ENCODE measurements around the gene KANSL3.
A peak's percentile ranks its signal among the peaks of the same experiment; 100 is the strongest.
"Not testable (repeated sequence)": the region's sequence is repeated elsewhere in the genome, so short reads cannot be mapped to it uniquely, and the experiment has no call there.

Gene KANSL3

GRCh38 chr2:96602330-96602823 is 35.7 kb downstream of the KANSL3 start:
- no peak for DNase-seq

- no peak for DNase-seq
Measured at GRCh38 chr2:96601382-96602292, 36.5 kb downstream of the KANSL3 start.

GRCh38 chr2:96599941-96600340 is 38.2 kb downstream of the KANSL3 start:
- no peak for DNase-seq

GRCh38 chr2:96596596-96596995 is 41.5 kb downstream of the KANSL3 start:
- no peak for DNase-seq

GRCh38 chr2:96594691-96595152 is 43.4 kb downstream of the KANSL3 start:
- no peak for DNase-seq

GRCh38 chr2:96594282-96594681 is 43.8 kb downstream of the KANSL3 start:
- DNase-seq: no peak

GRCh38 chr2:96591494-96591893 is 46.6 kb downstream of the KANSL3 start:
- DNase-seq: no peak

GRCh38 chr2:96591054-96591453 is 47.1 kb downstream of the KANSL3 start:
- no peak for DNase-seq

- no peak for DNase-seq
Measured at GRCh38 chr2:96587843-96588242, 50.3 kb downstream of the KANSL3 start.

- no peak for DNase-seq
Measured at GRCh38 chr2:96584017-96584416, 54.1 kb downstream of the KANSL3 start.

GRCh38 chr2:96580771-96581170 is 57.3 kb downstream of the KANSL3 start:
- no peak for DNase-seq

- no peak for DNase-seq
Measured at GRCh38 chr2:96579422-96579821, 58.7 kb downstream of the KANSL3 start.

GRCh38 chr2:96578731-96579130 is 59.4 kb downstream of the KANSL3 start:
- DNase-seq: no peak

- peak; percentile 28 for DNase-seq
Measured at GRCh38 chr2:96577501-96577900, 60.6 kb downstream of the KANSL3 start.

GRCh38 chr2:96575785-96576456 is 62.2 kb downstream of the KANSL3 start:
- no peak for DNase-seq

- no peak for DNase-seq
Measured at GRCh38 chr2:96574364-96574763, 63.7 kb downstream of the KANSL3 start.

GRCh38 chr2:96568094-96568493 is 70.0 kb downstream of the KANSL3 start:
- DNase-seq: no peak

GRCh38 chr2:96565111-96565510 is 73.0 kb downstream of the KANSL3 start:
- no peak for DNase-seq

GRCh38 chr2:96564563-96564962 is 73.5 kb downstream of the KANSL3 start:
- no peak for DNase-seq

- DNase-seq: no peak
Measured at GRCh38 chr2:96564026-96564425, 74.1 kb downstream of the KANSL3 start.

GRCh38 chr2:96558485-96558884 is 79.6 kb downstream of the KANSL3 start:
- DNase-seq: peak; percentile 28

GRCh38 chr2:96558061-96558460 is 80.1 kb downstream of the KANSL3 start:
- DNase-seq: peak; percentile 37

GRCh38 chr2:96557421-96557820 is 80.7 kb downstream of the KANSL3 start:
- not testable (repeated sequence) for DNase-seq
